Measurements from ENCODE around the gene RAB17.

The RAB17 gene

DNA sequence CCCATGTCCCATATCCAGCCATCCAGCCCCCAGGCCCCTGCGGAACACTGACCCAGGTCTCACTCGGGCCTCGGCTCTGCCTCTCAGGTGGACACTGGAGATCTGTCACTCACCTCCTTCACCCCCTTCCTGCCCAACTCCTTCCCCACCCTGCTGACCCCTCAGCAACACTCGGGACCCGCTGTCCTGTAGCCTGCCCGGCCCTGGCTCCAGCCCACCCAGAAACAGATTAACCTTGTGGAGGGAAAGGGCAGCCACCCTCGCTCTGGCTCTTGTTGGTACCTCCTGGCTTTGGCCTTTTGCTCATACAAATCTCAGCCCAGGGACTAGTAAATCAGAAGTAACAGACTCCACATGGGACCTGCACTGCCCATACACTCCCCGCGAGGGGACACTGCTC is 53.9 kb downstream of the RAB17 start:
- DNase-seq (ENCODE audit: low read depth), result no peak

DNA sequence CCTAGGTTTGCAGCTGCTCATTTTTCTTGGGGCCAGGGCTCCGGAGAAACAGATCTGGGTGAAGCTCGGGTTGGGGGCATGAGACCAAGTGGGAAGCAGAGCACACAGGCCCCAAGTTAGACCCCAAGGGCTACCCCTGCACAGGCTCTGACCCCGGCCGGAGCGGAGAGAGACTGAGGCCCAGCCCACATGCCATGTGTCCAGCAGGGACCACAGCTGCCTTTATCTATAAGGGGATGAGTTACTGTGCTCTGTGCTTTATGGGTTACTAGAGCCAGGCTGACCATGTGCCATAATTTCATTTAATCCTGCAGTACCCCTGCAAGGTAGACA is 54.5 kb downstream of the RAB17 start:
- no peak for DNase-seq (ENCODE audit: low read depth)

DNA sequence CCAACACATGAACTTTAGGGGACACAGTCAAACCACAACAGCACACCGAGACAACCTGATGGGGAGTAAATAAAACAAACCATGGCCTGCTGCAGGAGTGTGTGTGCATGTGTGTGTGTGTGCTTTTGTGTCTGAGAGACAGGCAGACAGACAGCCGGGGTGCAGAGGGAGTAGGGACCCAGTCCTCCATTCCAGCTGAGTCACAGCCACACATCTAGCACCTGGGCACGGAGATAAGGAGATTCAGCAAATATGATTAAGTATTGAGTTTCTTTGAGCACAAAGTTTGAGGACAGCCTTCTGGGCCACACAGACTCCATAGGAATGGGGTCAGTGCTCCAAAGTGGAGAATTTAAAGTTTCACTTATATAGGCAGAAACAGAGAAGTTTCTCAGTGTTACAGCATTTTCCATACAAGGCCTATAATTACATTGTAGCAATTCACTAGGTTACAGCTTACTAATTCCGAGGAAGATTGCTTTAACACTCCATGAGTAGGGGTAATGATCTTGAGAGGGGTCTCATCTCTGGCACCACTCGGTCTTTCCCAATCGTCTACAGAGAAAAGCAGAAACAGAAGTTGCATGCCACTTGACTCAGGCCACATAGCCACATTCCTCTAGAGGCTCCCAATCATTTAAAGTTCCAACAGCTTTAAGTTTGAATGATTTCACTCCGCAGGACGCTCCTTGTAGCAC is 55.0 kb downstream of the RAB17 start:
- no peak for DNase-seq (ENCODE audit: low read depth)

DNA sequence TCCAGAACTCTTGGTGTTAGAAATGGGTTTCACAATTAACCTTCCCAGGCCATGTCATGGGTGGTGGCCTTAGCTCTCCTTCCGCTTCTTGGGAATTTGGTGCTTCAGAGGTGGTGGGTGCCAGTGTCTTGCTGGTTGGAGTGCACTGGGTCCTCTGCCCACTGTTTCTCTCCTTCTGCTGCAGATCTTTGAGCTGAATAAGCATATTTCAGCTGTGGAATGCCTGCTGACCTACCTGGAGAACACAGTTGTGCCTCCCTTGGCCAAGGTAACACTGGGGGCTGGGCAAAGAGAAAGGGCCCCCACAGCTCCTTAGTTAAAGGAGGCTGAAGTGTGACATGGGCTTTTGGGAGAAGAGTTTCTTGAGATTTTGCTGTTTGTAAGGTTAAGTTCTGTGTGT is 56.2 kb downstream of the RAB17 start:
- no peak for DNase-seq (ENCODE audit: low read depth)

DNA sequence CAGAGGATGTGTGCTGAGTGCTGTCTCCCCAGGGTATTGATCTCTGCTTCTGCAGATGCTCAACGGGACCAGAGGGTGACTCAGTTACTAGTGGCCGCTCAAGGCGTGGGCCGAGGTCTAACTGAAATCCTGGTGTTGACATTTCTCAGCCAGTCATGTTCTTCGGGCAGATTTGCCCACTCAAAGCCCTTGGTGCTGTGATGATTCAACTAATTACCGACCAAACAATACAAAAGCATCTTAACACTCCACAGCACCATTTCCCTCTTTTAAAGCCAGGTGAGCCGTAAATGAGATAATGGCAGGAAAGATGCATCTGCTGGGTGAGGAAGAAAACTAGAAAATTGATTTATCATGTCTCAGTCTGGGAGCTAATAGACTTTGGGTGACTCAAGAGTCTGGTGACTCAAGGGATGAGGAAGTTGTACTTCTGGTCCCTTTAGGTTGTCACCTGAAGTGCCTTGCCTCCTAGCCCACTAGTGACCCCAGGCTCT is 56.8 kb downstream of the RAB17 start:
- DNase-seq (ENCODE audit: low read depth), result peak; percentile 55

DNA sequence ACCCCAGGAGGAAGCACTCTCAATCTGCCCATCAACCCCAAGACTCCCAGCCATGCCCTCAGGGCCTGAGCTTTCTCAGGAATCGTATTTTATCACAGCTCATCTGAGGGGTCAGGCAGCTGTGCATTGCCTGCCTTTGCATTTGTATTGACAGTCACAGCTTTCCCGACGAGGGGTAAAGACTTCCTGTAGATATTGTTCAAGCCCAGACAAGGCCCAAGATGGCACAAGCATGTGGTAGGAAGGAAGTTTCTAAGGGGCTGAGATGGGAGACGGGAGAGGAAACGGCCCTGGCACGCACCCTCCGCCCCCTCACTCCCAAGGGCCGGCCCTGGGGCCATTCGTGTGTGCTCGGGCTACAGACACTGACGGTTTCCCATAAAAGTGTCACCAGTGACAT is 58.4 kb downstream of the RAB17 start:
- DNase-seq (ENCODE audit: low read depth), result no peak

DNA sequence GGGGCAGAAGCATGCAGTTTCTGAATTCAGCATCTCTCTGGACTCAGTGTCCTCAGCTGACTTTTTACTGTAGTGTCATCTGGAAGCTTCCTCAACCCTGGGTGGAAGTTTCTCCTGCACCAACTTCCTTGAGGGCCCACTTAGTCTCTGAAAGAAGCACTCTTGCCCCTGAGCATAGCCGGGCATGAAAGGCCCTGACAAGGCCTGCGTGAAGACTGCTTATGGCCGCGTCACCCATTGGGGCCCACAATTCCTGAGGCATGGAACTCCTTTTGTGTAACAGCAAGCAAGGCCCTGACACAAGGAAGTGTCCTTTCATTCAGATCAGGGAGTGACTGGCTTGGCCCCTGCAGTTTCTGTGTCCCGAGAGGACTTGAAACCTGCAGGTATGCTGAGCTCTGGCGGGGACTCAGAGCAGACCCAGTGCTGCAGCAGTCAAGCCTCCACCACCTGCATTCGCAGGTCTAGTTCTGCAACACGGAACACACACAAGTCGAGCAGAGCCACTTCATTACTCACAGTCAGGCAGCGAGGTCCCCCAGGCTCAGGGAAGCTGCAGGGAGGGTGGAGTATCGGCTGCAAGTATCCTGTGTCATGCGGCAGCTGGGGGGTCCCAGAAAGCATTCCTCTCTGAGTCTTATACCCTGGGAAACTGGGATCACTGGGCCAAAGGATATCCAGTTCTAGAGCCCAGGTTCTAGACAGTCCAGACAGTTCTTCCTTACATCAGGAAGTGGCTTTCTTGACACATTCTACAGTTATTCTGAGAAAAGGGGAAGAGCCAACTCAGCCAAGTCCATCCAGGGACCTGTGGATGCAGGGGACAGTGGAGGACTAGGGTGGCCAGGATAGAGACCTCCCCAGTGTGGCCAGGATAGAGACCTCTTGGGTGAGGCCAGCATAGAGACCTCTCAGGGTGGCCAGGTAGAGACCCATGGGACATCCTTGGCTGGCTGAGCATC is 59.8 kb downstream of the RAB17 start:
- DNase-seq (ENCODE audit: low read depth), result peak; percentile 15

DNA sequence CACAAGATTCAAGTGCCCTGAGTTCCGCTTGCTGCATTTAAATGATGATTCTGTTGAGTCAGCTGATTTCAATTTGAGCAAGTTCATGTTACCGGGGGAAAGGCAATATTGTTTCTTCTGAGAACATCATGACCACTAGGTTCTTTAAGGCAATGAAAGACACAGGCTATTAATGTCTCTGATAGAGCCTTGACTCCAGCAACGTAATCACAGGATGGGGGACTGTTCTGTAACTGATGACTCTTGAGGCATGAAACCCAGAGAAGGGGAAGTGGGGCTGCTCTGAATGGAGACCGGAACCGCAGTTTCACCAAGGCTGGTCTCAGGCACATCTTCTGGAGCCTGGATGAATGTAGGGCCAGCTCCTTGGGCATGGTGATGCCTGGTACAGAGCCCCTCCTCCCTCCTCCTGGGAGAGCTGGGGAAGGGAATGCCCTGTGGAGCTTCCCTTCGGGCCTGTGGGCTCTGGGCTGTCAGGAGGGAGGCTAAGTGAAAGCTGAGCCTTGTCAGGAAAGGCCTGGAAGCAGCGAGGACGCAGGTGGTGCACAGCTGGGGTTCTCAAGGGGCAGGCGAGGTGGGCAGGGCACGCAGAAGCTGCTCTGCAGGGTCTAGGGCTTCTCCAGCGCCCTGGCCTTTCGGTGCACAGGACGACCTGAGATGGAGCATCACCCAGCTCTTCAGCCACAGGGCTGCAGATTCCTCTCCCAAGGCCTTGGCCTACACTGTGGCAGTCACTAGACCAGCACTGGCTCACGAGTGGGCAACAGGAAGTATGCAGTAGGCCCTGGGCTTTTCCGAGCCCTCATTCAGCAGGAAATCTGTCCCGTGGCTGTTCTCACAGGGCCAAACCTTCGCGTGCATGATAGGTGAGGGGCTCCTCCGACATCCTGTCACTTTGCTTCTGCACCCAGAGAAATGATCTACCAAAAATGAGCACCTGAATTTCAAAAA is 60.8 kb downstream of the RAB17 start:
- DNase-seq (ENCODE audit: low read depth), result no peak

DNA sequence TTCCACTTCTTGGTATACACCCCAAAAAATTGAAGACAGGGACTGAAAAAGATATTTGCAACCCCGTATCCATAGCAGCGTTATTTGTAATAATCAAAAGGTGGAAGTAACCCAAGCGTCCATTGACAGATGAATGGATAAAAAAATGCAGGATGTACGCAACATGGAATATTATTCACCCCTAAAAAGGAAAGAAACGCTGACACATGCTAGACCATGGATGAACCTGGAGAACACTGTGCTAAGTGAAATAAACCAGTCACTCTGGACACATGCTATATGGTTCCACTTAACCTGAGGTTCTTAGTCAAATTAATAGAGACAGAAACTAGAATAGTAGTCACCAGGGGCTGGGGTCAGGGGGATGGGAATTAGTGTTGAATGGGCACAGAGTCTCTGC is 62.8 kb downstream of the RAB17 start:
- DNase-seq (ENCODE audit: low read depth), result no peak

DNA sequence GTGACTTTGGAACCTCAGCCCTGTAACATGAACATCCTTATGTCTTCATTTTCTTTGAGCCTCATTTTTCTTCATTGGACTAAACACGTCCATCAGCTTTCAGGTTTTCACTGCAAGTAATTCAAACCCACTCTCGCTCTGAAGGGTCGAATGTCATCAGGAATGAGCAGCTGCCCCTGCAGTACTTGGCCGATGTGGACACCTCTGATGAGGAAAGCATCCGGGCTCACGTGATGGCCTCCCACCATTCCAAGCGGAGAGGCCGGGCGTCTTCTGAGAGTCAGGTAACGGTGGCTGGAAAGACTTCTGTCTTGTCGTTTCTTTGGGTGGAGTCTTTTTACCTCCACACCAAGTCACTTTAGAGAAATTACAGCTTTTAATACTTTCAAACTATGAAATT is 63.3 kb downstream of the RAB17 start:
- DNase-seq (ENCODE audit: low read depth), result no peak

DNA sequence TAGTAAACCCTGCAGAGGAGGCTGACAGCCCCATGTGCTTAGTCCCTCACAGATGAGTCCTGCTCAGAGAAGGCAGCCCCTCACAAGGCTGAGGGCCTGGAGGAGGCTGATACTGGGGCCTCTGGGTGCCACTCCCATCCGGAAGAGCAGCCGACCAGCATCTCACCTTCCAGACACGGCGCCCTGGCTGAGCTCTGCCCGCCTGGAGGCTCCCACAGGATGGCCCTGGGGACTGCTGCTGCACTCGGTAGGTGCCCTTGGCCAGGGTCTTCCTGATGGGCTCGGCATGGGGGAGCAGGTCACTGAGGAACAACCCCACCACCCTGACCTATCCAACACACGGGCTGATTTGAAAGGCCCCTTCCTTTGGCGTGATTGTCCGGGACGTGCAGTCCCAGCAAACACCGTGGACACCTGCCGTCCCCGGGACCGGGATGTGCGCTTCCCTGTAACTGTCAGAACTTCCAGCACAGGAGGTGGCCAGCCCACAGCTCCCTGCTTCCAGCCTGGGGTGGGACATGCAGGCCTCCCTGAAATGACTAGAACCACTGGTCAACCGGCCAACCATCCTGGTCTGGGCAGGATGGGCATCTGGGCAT is 64.9 kb downstream of the RAB17 start:
- no peak for DNase-seq (ENCODE audit: low read depth)

DNA sequence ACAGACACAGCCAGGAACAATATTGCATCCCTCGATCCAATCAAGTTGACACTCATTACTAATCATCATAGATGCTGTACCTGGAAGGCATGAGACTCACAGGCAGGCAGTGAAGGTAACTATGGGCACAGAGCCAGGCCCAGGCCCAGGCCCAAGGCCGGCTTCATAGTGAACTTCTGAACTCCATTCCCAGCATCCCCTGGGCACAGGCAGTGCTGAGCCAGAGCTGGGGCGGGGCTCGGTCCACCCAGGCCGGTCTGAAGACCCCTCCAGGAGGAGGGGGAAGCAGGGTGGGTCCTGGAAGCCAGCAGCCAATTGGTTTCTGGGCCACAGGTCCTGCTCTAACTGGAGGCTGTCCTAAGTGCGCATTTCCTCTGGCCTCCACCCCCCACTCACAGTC is 65.9 kb downstream of the RAB17 start:
- DNase-seq (ENCODE audit: low read depth), result no peak
